Measurements from ENCODE around the gene MAGI1.

Gene MAGI1

GRCh38 chr3:65587650-65588439, 450.9 kb downstream of the MAGI1 start:
- DNase-seq (ENCODE audit: low spot score), result no peak
- in situ Hi-C loops (cut with MboI; ENCODE audit: low sequenced_read_pairs, unreplicated experiment), result no loop called here
- TF ChIP-seq, protein P1, sequence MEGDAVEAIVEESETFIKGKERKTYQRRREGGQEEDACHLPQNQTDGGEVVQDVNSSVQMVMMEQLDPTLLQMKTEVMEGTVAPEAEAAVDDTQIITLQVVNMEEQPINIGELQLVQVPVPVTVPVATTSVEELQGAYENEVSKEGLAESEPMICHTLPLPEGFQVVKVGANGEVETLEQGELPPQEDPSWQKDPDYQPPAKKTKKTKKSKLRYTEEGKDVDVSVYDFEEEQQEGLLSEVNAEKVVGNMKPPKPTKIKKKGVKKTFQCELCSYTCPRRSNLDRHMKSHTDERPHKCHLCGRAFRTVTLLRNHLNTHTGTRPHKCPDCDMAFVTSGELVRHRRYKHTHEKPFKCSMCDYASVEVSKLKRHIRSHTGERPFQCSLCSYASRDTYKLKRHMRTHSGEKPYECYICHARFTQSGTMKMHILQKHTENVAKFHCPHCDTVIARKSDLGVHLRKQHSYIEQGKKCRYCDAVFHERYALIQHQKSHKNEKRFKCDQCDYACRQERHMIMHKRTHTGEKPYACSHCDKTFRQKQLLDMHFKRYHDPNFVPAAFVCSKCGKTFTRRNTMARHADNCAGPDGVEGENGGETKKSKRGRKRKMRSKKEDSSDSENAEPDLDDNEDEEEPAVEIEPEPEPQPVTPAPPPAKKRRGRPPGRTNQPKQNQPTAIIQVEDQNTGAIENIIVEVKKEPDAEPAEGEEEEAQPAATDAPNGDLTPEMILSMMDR (IDR thresholded peaks at IDR 0.05; ENCODE audit: borderline replicate concordance, control extremely low read depth, extremely low read depth, insufficient read depth, missing control alignments), result no peak

DNA sequence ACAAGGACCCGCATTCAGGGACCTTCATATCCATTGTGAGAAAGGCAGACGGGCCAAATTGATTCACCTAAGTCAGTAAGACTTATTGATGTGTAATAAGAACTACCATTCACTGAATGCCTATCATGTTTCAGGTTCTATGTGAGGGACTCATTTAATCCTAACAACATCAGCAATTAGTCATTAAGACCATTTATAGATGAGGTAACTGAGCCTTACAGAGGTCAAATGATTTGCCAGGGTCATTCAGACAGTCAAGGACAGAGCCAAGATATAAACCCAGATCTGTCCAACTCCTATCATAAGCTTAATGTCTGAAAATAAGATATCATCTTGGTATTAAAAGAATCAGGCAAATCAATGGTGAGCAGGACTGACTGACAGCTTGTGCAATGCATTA, 453.8 kb downstream of the MAGI1 start:
- in situ Hi-C loops (cut with MboI; ENCODE audit: low sequenced_read_pairs, unreplicated experiment), result no loop called here
- TF ChIP-seq, protein P1 (IDR thresholded peaks at IDR 0.05; ENCODE audit: borderline replicate concordance, control extremely low read depth, extremely low read depth, insufficient read depth, missing control alignments), result no peak
- DNase-seq (ENCODE audit: low spot score), result no peak

DNA sequence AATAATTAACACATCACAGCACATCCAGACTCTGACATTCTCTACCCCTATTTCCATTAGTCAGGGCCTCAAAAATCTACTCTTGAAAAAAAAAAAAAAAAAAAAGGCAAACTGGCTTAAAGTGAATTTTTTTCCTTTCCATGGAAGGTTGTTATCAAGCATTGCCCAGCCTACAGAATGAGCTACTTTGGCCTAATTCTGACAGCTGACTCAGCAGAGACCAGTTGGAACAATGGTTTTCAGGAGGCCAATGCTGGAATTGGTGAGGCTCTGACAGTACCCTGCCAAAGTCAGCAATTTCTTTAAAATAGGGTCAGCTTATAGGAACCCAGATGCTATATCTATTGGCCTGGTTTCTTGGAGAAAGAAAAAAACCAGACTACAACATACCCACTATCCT, 454.7 kb downstream of the MAGI1 start:
- in situ Hi-C loops (cut with MboI; ENCODE audit: low sequenced_read_pairs, unreplicated experiment), result no loop called here
- DNase-seq (ENCODE audit: low spot score), result no peak
- TF ChIP-seq, protein P1 (IDR thresholded peaks at IDR 0.05; ENCODE audit: borderline replicate concordance, control extremely low read depth, extremely low read depth, insufficient read depth, missing control alignments), result no peak

- no peak for DNase-seq (ENCODE audit: low spot score)
- in situ Hi-C loops (cut with MboI; ENCODE audit: low sequenced_read_pairs, unreplicated experiment), result no loop called here
- TF ChIP-seq, protein P1 (IDR thresholded peaks at IDR 0.05; ENCODE audit: borderline replicate concordance, control extremely low read depth, extremely low read depth, insufficient read depth, missing control alignments), result no peak
Measured at GRCh38 chr3:65583188-65583587, 455.5 kb downstream of the MAGI1 start.

GRCh38 chr3:65582012-65582717, 456.6 kb downstream of the MAGI1 start:
- TF ChIP-seq, protein P1 (IDR thresholded peaks at IDR 0.05; ENCODE audit: borderline replicate concordance, control extremely low read depth, extremely low read depth, insufficient read depth, missing control alignments), result no peak
- DNase-seq (ENCODE audit: low spot score), result no peak
- in situ Hi-C loops (cut with MboI; ENCODE audit: low sequenced_read_pairs, unreplicated experiment), result no loop called here

DNA sequence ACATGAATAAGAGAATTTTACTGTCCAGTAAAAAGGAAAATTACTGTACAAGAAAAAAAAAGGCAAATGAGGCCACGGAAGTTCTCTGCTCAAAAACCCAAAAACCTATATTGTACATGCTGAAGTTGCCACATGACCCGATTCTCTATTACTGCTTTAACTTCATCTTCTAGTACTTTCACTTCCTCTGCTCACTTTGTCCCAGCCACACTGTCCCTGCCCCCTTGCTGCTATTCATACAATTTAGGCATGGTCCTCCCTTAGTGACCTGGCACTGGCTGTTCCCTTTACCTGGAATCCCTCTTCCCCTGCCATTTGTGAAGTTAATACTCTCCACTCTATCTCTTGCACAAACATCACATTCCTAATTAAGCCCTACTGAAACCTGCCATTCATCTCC, 457.4 kb downstream of the MAGI1 start:
- in situ Hi-C loops (cut with MboI; ENCODE audit: low sequenced_read_pairs, unreplicated experiment), result no loop called here
- DNase-seq (ENCODE audit: low spot score), result no peak
- TF ChIP-seq, protein P1 (IDR thresholded peaks at IDR 0.05; ENCODE audit: borderline replicate concordance, control extremely low read depth, extremely low read depth, insufficient read depth, missing control alignments), result no peak

Data from GM13976 (cell line).